ENCODE data around the gene ABCB1.
"Not testable (repeated sequence)": the region's sequence is repeated elsewhere in the genome, so short reads cannot be mapped to it uniquely, and the experiment has no call there.

Gene ABCB1

GRCh38 chr7:87574630-87575029 is 26.1 kb downstream of the ABCB1 start:
- DNase-seq, result no peak

- DNase-seq, result not testable (repeated sequence)
Measured at GRCh38 chr7:87572513-87572912, 28.2 kb downstream of the ABCB1 start.

- DNase-seq, result no peak
Measured at GRCh38 chr7:87570178-87570577, 30.5 kb downstream of the ABCB1 start.

GRCh38 chr7:87567052-87567451 is 33.6 kb downstream of the ABCB1 start:
- no peak for DNase-seq

- DNase-seq, result no peak
Measured at GRCh38 chr7:87566311-87566900, 34.3 kb downstream of the ABCB1 start.

- DNase-seq, result no peak
Measured at GRCh38 chr7:87565877-87566276, 34.8 kb downstream of the ABCB1 start.

GRCh38 chr7:87564296-87564963 is 36.3 kb downstream of the ABCB1 start:
- no peak for DNase-seq

- no peak for DNase-seq
Measured at GRCh38 chr7:87561702-87562101, 39.0 kb downstream of the ABCB1 start.

- no peak for DNase-seq
Measured at GRCh38 chr7:87561102-87561501, 39.6 kb downstream of the ABCB1 start.

GRCh38 chr7:87552351-87552900 is 48.3 kb downstream of the ABCB1 start:
- no peak for DNase-seq

- DNase-seq, result no peak
Measured at GRCh38 chr7:87548123-87548919, 52.4 kb downstream of the ABCB1 start.

GRCh38 chr7:87545760-87546159 is 54.9 kb downstream of the ABCB1 start:
- no peak for DNase-seq

GRCh38 chr7:87543623-87544022 is 57.1 kb downstream of the ABCB1 start:
- DNase-seq, result no peak

- DNase-seq, result no peak
Measured at GRCh38 chr7:87541648-87542047, 59.0 kb downstream of the ABCB1 start.

- no peak for DNase-seq
Measured at GRCh38 chr7:87538052-87538451, 62.6 kb downstream of the ABCB1 start.

- no peak for DNase-seq
Measured at GRCh38 chr7:87534072-87534471, 66.6 kb downstream of the ABCB1 start.

- DNase-seq, result no peak
Measured at GRCh38 chr7:87530126-87530525, 70.6 kb downstream of the ABCB1 start.

GRCh38 chr7:87528730-87529129 is 72.0 kb downstream of the ABCB1 start:
- no peak for DNase-seq

GRCh38 chr7:87518735-87519134 is 81.9 kb downstream of the ABCB1 start:
- DNase-seq, result no peak

- no peak for DNase-seq
Measured at GRCh38 chr7:87517891-87518290, 82.8 kb downstream of the ABCB1 start.

GRCh38 chr7:87517136-87517815 is 83.4 kb downstream of the ABCB1 start:
- no peak for DNase-seq

GRCh38 chr7:87513735-87514335 is 86.8 kb downstream of the ABCB1 start:
- DNase-seq, result no peak

GRCh38 chr7:87512906-87513305 is 87.8 kb downstream of the ABCB1 start:
- DNase-seq, result no peak
